Mucosa of descending colon (tissue), 3 donors: Measurements from ENCODE around the gene NSUN3. TPM values are rescaled to one million over a fixed set of nuclear protein-coding genes. Genes with fewer than 3 reads are reported as not detected.

Source experiments
- ATAC-seq: fragments of 200-7000 bp; cut with Tn5 transposase; one replicate; pipeline ENCODE4 v1.9.1; 2020; ENCODE audit warnings: mild to moderate bottlenecking, moderate library complexity
- DNase-seq, 3 donors: peaks; one replicate each; pipeline ENCODE4 v3.0.0-alpha.2; 2020
- H3K36me3 ChIP-seq: fragments of 200-600 bp; one replicate; pipeline ENCODE4 v1.8.0; 2021; ENCODE audit warnings: low read depth, mild to moderate bottlenecking
- H3K4me1 ChIP-seq: fragments of 200-600 bp; one replicate; pipeline ENCODE4 v1.8.0; 2021; ENCODE audit warnings: low read depth, mild to moderate bottlenecking
- H3K4me3 ChIP-seq: fragments of 200-600 bp; one replicate; pipeline ENCODE4 v1.8.0; 2021; ENCODE audit warnings: mild to moderate bottlenecking
- H3K9me3 ChIP-seq: fragments of 200-600 bp; one replicate; pipeline ENCODE4 v1.8.0; 2021; ENCODE audit warnings: mild to moderate bottlenecking
- CTCF ChIP-seq: fragments of 200-600 bp; IDR thresholded peaks from one replicate; pipeline ENCODE4 v1.8.0; 2022; ENCODE audit warnings: antibody characterized with exemption, mild to moderate bottlenecking
- intact Hi-C, 2 donors: fragments of 100-400 bp; cut with DNase I in 1 of 2; cut with micrococcal nuclease in 1 of 2; formaldehyde crosslinking; loops; one replicate each; pipeline versions ENCODE4 v1.11.0 to v1.11.1; 2022; cut with DNase I, micrococcal nuclease
- long read RNA-seq, 2 donors: library from polyadenylated mRNA; unstranded; transcript quantifications; one replicate each; pipeline ENCODE4 v2.0.0, GENCODE V29; 2019 to 2021
- total RNA-seq, 3 donors: library from RNA; stranded (reverse); fragmentation: NEBNext Ultra II Directional in 2 of 3; extraction: Animal tissue kit (Norgen Biotek cat#: 25700) in 2 of 3; gene quantifications; one replicate each; pipeline versions ENCODE4 v1.2.1 to v1.2.4, GENCODE V29; 2021 to 2023
- donor health status: DM: no; HTN: no; CAD: no; lungs with moderate emphysema.
- donor health status: DM: no; HTN: no; CAD: no.
- donor health status: DM: no; HTN: yes; CAD: no.

The NSUN3 gene
- total RNA-seq: 10 to 100 TPM; 18.6 to 33.9 (median 23.0) TPM
- long read RNA-seq, donor 1, partial matches to known transcripts: 0 of 3 reads
- long read RNA-seq, donor 1, other reads (novel, unspliced or antisense): 1 of 3 reads
- long read RNA-seq, donor 2, transcript NSUN3-201 (6 exons, 3,289 nt): major isoform, 6 of 19 reads
- long read RNA-seq, donor 2, partial matches to known transcripts: 2 of 19 reads
- long read RNA-seq, donor 2, other reads (novel, unspliced or antisense): 10 of 19 reads

DNA sequence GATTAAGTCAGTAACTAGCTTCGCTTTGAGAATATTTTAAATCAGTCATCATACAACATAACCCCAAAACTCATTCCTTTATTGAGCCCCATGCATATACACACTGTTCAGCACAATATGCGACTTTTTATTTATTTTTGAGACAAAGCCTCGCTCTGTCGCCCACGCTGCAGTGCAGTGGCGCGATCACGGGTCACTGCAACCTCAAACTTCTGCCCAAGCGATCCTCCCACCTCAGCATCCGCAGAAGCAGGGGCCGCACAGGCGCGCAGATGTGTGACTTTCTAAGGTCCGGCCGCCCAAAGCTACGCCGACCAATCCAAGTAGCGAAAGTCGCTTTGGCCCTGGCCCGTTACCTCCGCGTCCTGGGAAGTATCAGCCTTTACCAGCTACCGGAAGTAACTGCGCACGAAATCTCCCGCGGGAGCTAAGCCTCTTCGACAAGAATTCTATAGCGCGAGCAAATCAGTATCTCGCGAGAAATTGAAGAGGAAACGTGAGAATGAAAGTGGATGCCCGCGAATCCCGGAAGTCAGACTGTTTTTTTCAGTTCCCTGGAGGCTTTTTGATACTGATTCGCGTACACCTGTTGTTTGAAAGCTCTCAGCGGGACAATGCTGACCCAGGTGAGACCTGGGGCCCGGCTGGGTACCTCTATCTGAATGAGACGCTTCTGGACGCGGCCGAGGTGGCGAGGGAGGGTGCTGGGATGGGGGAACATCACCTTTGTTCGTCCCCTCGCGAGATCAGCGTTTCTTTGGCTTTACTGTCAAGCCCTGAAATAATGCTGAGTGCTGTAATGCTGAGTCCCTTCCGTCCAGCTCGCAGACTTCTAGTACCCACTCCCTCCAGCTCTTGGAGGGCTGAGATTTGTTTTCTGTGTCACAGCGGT is at the start of gene NSUN3, which contains the start of gene DHFR2:
TSS of gene NSUN3 (plus strand) at position 549 of the 892 bp plus-strand sequence. CDS start at position 615, 66 bp downstream.
TSS of gene DHFR2 (minus strand) at position 404 of the 892 bp plus-strand sequence. CDS start 1,405 bp downstream, outside the sequence.
- H3K4me1 ChIP-seq: peaks cover 28% of the 10 kb centered on the region
- no peaks in the 10 kb centered on the region for H3K36me3 ChIP-seq
- intact Hi-C loops: loop anchor here in 1 of 2 donors (5.0 to 10.0 kb wide), 2 partner anchors 35 to 58 kb away; partner anchors contain the start of gene STX19
- ATAC-seq (peak; percentile 94), DNase-seq (peak; percentile 89 to 94 (median 94))
- H3K4me3 ChIP-seq: peak within 1 kb of the TSS; percentile 64
- no peak for TF ChIP-seq CTCF
- no peaks in the 10 kb centered on the region for H3K9me3 ChIP-seq

DNA sequence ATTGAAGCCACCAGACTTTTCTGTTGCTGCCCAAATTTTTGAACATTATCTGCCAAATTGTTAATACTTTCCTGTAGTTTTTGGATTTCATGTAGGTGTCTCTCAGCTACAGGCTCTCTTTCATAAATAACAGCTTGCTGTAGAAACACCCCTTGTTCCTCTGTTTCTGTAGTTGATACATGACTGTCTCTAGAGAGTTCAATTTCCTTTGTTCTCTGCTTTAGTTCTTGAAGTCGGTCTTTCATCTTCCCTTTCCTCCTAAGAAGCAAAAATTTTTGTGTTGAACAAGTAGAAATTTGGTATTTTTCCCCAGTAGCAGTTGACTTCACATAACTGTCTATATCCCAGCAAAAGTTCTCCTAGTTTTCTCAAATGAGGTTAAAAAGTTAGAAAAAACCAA is 47.8 kb upstream of the NSUN3 start:
- Histone ChIP-seq H3K9me3 (no peaks in the 10 kb centered on the region), H3K4me1 (no peaks in the 10 kb centered on the region), H3K36me3 (no peaks in the 10 kb centered on the region), H3K4me3 (no peak overlapping the region)
- intact Hi-C loops: no loop called here
- DNase-seq (no peak), ATAC-seq (no peak)
- no peak for TF ChIP-seq CTCF

DNA sequence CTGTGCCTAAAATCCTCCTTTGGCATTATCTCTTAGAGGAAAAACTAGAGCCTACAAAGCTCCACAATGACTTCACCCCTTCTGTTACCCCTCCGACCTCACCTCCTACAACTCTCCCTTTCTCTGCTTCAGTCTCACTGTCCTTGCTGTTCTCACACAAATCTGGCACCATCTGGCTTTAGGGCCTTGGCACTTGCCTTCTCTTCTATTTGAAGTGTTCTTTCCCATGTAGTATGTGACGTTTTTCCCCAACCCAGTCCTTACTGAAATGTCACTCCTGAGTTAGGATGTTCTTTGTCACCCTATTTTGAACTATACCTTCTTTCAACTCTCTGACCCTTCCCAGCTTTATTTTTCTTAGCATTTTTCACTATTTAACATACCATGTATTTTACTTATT is 43.2 kb upstream of the NSUN3 start:
- Histone ChIP-seq H3K4me3 (no peak overlapping the region), H3K36me3 (no peaks in the 10 kb centered on the region), H3K4me1 (no peaks in the 10 kb centered on the region), H3K9me3 (no peaks in the 10 kb centered on the region)
- no peak for DNase-seq
- ATAC-seq: no peak
- TF ChIP-seq CTCF: no peak
- intact Hi-C loops: no loop called here

- no peak for DNase-seq
- intact Hi-C loops: no loop called here
- H3K9me3 ChIP-seq: no peaks in the 10 kb centered on the region
- no peak overlapping the region for H3K4me3 ChIP-seq
- no peaks in the 10 kb centered on the region for H3K4me1 ChIP-seq
- no peaks in the 10 kb centered on the region for H3K36me3 ChIP-seq
- no peak for TF ChIP-seq CTCF
- no peak for ATAC-seq
These were observed 42.6 kb upstream of the NSUN3 start for GRCh38 chr3:94020293-94020692.

DNA sequence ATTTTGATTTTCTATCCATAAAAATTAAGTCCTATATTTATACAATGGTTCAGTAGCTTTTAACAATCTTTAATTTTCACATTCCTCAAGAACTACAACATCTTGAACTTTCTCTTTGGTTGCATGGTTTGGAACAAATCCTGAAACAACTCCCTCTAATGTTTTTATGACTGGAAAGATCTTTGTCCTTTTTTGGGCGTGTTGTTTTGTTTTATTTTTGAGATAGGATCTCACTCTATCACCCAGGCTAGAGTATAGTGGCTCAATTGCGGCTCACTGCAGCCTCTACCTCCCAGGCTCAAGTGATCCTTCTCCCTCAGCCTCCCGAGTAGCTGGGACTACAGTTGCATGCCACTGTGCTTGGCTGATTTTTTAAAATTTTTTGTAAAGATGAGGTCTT is 38.5 kb upstream of the NSUN3 start:
- DNase-seq (peak in 2 of 3 donors; percentile 47 to 48), ATAC-seq (peak; percentile 55)
- intact Hi-C loops: no loop called here
- no peak overlapping the region for H3K4me3 ChIP-seq
- no peaks in the 10 kb centered on the region for H3K9me3 ChIP-seq
- no peaks in the 10 kb centered on the region for H3K36me3 ChIP-seq
- H3K4me1 ChIP-seq: peaks cover 2% of the 10 kb centered on the region
- TF ChIP-seq CTCF: no peak
